ENCODE results near the gene SLC19A3.

DNA sequence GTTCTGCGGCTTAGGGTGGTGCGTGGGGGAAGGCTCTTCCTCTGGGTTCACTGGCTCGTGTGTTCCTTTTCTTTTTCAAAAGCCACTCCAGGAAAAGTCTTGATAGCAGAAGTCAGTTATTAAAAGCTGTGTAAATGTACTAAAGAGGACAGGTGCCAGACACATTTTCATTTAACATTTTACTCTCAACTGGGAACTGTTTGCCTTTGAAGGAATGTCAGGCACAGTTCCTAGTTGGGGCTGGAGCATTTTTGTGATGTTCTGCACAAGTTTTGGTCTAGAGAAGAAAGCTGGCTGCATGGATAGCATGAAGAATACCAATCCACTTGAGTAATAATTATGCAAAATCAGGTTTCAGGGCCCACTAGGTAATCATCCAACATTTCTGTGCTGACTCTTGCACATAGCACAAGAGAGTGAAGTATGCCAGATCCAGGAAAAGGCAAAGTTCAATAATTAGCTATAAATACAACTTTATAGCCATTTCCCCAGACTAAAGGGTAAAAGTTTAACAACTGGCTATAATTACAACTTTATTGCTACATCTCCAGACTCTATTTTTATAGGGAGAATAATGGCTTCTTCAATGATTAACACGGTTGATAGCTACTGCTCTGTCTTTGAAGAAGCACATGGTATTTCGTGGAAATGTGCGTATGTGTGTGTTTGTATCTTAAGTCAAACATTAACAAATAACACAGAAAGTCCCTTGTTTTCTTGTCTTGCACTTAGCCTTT is 44.1 kb upstream of the SLC19A3 start:
- no peak for TF ChIP-seq EZH2 (IDR thresholded peaks at IDR 0.05; ENCODE audit: borderline replicate concordance, low read depth, low read length, poor library complexity, severe bottlenecking)
- no peak for TF ChIP-seq CTCF (conservative IDR thresholded peaks at IDR 0.05; ENCODE audit: low read depth, low read length)

All from A673 (cell line).